GM21367 (cell line): Measurements from ENCODE around the gene ALPG.
"Not testable (repeated sequence)": the region's sequence is repeated elsewhere in the genome, so short reads cannot be mapped to it uniquely, and the experiment has no call there.

Source experiments
- ATAC-seq: cut with Tn5 transposase; IDR thresholded peaks from one replicate; pipeline ENCODE4 v1.9.1; 2021; ENCODE audit not compliant: unreplicated experiment

The ALPG gene

DNA sequence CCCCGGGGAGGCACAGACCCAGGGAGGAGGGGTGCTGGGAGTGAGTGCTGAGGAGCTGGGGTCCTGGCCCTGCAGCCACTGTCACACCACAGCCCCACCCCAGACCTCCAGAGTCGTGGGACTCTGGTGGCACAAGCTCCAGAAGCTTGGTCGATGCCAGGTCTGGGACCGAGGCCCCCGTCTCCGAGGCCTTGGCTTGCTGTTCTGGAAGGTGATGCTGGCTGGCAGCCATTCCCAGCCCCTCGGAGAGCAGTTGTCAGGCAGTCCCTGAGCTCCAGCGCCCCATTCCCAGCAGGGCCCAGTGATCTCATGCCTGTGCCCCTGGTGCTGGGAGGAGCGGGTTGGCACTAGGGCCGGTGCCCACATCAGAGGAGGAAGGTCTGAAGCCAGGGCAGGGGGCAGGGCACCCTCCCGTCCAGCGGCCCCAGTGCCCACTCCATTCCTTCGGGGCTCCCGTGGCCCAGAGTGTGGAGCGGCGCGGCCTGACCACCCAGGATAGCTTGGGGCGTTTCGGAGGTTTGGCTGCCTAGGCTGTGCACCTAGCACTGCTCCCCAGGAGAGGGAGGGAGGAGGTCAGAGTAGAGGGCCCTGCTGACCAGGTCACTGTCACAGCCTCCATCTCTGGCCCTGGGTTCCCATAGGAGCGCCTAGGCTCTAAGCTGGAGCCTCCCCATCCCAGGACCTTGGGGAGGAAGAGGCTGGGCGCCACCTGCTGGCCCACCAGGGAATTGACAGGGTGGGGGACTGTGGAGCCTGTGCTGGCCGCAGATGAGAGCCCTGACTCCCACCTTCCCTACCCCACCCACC lies 32.5 kb downstream of the ALPG start:
- no peak for ATAC-seq

DNA sequence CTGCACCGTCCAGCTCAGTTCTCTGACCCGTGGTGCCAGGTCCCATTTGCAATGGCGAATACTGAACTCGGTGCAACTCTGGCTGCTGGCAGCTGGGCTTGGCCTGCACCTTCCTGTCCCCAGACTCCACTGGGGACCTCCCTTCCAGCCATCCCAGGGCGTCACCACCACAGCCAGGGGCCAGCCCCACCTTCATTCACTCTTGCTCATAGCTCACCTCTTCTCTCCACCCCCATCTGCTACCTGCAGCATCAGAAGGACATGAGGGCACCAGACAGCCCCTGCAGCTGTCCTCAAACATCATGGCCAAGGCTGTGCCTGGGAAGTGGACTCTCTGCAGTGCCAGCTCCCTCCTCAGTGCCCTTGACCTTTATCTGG lies 33.1 kb downstream of the ALPG start:
- no peak for ATAC-seq

DNA sequence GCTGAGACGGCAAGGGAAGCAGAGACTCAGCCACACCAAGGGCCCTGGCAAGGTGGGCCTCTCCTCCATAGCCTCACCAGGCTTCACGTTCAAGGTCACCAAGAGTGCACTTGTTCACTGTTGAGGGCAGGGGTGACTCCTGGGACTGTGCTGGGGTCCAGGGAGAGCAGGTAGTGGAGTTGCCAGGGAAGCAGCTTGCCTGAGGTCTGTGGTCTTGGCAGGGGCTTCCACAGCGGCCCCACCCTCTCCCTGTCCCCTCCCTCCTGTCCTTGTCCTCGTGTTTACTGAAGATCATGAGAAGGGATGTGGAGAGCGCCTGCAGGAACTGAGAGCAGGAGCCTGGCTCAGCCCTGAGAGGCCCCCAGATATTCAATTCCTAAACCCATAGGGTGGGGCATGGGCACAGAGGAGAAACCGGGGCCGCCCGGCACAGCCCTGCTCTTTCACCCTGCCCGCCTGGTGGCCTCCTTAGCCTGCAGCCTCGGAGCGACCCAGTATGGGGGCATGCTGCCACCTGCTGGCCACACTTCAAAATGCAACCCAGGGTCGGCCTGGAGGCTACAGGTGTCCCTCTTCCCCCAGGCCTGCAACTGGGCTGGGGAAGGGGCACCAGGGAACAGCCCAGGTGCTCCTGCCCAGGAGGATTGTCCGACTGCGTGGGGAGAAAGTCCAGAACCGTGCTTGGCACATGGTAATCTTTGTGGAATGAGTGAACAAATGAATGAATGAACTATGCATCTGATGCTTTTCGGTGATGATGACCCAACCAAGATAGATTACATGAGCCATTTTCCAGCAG lies 33.8 kb downstream of the ALPG start:
- peak; percentile 76 for ATAC-seq

DNA sequence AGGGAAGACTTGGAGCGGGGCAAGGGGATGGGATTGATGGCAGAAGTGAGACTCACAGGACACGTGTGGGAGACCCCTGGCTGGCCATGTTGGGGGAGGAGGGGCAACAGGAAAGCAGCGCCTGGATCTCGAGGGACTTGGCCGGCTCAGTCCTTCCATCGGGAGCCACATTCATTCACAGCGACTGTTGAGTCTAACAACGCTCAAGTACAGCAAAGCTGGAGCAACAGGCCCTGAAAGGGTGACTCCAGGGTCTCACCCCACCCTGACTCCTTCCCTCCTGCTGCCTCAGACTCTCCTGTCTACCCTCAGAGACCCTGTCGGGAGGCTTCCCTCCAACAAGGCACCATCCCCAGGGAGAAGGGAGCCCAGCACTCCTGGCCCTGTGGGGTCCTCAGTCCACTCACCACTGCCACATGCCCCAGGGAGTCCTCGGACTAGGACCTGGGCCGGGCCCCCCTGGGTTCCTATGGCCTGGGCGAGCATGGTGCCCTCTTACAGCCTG lies 34.6 kb downstream of the ALPG start:
- no peak for ATAC-seq

DNA sequence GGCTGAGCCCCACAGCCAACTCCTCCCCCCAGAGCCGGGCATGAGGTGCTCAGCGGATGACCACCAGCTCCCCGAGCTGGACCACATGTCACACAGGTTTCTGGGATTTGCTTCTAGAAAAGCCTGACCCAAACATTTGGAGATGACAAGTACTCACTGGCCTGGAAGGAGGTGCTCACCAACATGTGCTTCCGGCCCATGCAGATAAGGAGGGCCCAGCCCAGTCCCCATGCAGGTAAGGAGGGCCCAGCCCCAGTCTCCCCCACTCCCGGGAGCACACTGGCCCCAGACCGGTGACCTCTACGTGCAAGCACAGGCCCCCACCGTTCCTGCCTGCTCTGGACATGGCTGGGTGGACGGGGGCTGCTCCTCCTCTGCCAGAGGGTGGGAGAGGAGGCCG lies 35.3 kb downstream of the ALPG start:
- not testable (repeated sequence) for ATAC-seq

DNA sequence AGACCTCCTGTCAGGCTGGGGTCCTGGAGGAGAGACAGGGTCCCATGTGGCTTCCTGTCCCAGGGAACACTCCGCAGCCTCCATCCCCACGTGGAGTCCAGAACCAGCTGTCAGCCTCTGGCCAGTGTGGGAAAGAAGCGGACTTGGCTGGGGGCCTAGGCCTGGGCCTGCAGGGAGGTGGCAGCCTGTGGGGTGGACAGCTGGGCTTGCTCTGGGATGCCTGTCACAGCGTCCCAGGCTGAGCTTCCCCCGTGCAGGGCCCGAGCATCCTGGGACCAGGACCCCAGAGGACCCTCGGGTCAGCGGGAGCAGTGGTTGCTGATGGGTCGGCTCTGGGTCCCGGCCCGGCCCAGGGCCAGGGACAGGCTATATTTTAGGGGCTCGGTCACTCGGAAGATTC lies 35.8 kb downstream of the ALPG start:
- not testable (repeated sequence) for ATAC-seq

DNA sequence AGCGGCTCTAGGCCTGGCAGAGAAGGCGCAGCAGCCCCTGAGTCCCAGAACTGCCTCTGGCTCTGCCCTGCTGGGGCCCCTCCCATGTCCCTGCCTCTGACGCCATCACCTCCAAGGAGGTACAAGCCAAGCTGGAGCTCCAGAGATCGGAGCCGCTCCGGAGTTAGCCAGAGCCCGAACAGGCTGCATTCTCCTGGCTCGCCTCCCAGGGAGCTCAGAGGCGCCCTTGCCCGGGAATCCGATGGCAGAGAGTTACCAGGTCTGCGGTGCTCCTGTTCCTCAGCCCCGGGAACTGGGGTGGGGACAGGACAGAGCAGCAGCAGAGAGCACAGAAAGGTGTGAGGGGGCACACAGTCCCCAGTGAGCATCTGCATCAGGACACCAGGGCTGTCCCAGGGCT lies 36.4 kb downstream of the ALPG start:
- ATAC-seq: not testable (repeated sequence)

DNA sequence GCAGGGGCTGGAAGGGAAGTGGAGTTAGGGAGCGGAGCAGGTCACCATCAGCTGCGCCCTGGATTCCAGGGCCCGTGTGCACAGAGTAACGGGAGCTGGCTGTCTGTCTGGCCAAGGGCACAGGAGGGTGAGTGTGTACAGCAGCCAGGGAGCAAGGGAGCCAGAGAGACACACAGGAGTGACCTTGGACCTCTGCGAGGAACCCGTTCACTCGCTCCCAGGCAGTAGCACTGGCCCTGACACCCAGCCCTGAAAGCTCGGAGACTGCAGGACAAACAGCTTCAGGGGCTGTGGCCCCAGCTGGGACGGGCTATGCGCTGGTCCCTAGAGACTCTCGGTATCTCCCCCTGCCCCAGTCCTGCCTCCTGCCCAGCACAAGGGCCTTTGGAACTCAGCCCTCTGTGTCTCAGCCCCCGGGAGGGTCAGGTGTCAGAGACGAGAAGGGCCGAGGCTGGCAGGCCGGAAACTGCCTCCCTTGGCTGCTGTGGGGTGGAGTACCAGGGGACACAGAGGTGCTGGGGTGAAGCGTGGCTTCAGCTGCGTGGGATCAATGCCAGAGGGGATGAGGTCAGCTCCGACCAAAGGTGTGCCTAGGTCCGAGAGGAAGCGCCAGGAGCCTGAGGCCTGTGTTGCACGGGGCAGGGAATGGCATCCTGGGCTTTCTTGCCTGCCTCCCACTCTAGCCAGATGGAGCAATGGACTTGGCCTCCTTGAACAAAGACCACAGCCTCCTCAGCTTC lies 37.2 kb downstream of the ALPG start:
- ATAC-seq: not testable (repeated sequence)

DNA sequence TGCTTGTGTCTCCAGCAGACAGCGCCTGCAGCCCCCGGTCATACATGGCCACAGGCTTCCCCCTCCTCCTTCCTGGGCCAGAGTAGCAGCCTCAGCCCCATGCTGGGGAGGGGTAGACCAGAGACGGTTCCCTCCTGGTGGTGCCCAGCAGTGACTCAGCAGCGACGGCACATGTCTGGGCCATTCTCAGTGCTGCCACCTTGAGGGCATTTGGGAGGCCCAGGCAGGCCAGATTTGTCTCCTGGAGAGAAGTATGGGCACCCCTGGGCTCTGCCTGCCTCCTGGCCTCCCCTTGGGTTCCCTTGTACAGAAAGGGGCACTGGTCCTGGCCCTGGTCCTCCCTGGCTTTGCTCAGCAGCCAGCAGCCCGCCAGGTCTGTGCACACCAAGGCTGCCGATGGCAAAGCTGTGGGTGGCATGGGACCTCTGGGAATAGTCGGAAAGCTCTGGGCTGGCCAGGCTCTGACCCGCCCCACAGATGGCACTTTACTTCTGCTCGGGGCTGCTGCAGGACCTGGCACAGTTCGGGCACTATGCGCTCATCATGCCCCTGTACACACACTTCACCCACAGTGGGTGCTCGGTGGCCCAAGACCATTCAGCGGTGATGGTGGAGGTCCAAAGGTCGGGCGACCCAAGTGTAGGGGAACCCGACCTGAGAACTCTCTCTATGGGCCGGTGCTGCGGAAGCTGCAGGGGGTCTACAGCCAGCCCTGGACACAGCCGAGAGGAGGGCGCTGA lies 37.9 kb downstream of the ALPG start:
- ATAC-seq: no peak

DNA sequence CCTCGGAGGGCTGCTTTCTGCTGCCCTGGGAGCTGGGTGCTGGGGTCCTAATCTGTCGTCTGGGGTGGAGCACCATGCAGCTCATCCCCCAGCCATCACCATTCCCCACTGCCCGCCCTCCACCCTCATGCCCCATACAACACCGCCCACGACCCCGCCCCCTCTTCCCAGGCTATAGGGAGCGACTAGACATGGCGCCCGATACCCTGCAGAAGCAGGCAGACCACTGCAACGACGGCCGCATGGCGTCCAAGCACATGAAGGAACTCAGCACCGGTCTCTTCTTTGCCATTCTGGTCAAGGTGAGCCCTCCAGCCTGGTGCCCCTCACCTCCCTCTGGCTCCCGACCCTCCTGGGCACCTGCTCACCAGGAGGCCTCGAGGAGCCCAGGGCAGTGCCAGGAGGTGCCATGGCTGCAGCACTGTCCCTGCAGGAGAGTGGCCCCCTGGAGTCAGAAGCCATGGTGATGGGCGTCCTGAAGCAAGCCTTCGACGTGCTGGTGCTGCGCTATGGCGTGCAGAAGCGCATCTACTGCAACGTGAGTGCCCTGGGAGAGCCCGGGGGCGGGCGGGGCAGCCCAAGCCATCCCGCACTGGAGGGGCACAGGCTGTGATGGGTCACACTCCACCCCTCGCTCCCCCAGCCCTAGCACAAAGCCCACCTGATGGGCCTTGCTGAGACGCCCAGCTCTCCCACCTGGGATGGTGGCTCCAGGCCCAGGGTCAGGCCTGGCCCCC lies 38.7 kb downstream of the ALPG start:
- not testable (repeated sequence) for ATAC-seq

DNA sequence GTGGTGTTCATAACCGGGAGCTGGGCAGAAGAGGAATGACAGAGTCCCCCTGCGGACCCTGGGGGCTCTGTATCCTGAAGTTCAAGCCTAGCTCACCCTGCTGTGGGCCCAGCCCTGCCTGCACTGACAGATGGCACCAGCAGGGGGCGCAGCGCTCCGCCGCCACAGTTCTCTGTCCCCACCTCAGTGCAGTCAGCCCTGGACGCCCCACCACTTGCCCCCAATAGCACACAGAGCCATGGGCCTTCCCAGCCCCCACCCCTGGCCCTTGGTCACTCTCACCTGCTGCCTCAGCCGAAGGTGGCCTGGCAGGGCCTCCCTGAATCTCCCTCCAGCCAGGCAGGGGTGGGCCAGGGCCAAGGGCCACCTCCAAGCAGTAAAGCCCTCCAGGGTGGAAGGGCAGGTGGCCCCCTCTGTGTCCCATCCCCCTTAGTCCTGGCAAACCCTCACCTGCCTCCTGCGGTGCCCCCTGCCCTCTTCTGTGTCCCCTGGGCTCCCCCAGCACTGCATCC lies 39.7 kb downstream of the ALPG start:
- ATAC-seq: not testable (repeated sequence)

DNA sequence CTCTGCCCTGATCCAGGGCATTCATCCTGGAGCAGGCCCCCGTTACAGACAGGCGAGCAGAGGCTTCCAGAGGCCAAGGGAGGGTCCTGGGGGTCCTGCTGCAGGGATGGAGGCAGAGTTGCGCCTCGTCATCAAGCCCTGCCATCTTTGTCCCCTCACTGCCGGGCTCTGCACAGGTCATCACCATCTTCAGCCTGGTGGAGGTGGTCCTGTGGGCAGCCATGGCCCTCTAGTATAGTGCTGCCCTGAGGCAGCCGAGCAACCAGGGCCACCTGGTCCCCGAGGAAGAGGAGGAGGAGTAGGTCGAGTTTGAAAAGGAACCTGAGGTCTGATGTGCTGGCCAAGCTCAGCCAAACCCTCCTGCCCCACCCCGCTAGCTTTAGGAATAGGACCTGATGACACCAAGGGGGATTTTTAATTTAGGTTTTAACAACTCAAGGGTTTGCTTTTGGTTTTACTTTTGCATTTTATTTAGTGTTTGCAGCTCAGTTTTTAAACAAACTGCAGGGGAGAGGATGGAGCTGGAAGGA lies 40.5 kb downstream of the ALPG start:
- no peak for ATAC-seq

DNA sequence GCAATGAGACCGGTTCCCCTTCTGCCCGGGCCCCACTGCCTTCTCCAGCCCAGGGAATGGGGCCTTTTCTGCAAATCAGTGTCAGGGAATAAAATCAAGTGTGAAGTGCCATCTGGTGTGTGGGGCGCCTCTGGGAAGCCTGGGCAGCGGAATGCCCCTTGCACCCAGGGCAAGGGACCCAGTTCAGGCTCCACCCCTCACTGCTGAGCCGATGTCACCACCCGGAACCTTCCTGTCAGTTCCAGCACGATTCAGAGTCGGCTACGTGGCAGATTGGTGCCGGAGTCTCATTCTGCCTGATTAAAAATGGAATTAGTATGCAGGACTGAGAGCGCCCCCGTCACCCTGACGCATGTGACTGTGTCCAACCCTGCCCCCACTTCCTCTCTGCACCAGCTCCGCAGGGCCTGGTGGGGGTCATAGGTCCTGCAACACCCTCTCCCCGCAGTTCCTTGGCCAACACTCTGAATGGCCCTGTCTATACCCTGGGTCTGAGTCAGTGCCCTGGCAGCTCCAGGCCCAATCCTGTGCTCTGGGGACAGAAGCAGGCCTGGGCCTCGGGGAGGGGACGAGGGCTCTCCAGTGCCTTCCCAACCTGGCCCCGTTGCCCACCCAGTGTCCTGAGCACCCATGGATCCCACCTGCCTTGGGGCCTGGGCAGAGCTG lies 41.1 kb downstream of the ALPG start:
- ATAC-seq: no peak

DNA sequence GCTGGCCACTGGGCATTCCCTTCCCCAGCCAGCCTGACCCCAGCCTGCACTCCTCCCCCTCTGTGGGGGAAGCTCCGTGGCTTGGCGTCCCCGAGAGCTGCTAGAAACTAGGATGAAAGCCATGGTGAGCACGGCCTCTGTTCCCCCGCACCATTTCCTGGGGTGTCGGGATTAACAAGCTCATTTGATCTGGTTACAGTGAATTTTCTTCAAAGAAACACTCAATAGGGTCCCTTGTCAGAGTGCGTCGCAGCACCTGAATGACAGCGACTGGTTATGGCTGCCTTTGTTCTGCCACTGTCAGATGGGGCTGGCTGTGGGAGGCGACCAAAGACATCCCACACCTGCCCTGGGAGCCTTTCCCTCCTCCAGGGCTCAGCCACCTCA lies 41.7 kb downstream of the ALPG start:
- no peak for ATAC-seq

DNA sequence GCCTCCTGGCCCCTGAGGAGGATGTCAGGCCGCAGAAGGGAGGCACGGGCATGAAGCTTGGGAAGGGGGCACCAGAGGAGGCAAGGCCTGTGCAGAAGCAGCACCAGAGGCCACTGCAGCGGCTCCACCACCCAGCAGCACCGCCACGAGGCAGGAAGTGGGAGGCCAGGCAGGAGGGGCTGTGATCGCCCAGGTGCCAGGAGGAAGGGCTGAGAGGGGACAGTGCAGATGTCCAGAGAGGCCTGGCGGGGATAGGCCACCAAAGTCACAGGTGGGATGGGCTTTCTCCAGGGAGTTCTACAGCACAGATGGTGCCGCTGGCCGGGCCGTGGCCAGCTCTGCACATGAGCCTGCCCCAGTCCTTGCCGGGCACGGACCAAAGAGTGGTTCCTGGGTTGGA lies 43.3 kb downstream of the ALPG start:
- no peak for ATAC-seq

DNA sequence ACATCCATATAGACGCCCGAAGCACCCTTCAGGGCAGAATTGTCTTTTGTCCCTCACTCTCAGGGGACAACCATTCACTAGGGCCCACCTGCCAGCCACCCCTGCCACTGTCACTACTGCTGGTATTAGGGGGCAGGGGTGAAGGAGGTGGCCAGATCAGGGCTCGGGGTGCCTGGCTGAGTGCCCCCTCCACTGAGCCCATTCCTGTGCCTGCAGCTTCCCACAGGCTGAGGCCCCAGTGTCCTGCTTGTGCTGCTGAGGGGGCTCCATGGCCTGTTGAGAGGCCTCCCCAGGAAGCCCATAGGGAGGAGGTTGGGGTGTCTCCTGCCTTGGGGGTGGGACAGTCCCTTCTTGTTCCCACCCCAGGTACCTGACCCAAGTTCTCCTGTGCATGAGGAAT lies 45.0 kb downstream of the ALPG start:
- ATAC-seq: not testable (repeated sequence)

DNA sequence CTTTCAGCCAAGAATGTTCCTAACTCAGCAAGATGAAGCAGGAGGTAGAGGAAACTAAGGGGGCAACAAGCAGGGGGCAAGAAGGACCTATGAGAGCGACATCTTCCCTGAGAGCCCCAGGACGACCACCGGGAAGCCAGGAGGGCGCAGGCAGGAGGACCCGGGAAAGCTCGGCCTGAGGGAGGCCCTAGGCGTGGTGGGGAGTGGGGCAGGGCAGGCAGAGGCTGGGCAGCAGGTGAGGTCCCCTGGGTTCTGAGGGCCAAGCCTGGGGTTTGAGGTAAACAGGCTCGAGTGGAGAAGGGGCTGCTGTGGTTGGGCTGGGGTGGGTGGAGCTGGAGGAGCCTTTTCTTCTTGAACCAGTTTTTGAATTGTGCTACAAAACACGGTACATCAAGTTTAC lies 48.0 kb downstream of the ALPG start:
- no peak for ATAC-seq

DNA sequence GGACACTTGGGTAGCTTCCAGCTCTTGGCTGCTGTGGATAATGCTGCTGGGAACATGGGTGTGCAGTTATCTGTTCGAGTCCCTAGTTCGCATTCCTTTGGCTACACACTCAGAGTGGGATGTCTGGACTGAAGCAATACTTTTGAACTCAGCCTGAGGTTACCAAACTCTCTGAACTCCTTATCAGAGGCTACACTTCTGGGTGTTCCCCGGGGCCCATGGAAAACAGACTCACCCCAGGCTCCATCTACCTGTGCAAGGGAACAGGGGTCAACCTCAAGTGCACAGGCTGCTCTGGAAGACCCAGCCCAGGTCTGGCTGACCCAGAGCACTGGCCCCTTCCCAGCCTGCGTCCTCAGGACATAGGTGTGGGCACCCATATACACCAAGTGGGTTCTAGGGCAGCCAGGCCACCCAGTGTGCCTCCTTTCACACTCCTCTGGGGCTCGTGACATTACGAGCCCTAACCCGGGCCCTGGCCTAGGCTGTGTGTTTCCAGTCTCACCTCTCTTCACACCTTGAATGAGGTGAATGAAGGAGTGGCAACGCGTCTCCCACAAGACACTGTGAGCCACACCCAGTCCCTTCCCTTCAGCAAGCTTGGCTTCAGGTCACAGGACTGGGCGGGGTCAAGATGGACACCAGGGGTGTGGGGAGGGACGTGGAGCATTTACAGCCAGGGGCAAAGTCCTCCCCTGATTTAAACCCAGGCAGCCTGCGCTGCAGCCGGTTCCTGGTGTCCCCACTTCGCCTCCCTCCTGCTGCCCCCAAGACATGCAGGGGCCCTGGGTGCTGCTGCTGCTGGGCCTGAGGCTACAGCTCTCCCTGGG lies 49.0 kb downstream of the ALPG start, which contains the start of gene ALPI:
ALPI (plus strand) TSS at position 728 of the 830 bp plus-strand sequence; CDS start at position 775, 47 bp downstream.
- no peak for ATAC-seq
